ENCODE data around the gene TWF2. TPM values are rescaled to one million over a fixed set of nuclear protein-coding genes. Genes with fewer than 3 reads are reported as not detected.

Gene TWF2
- polyA plus RNA-seq, 1 donor from 2014 or later, result 61.7 TPM

- no peak overlapping the region for H2AFZ ChIP-seq (ENCODE audit: low read depth, low read length)
- H3K27me3 ChIP-seq (ENCODE audit: insufficient read depth, low read depth, low read length), result no peaks in the 10 kb centered on the region
- TF ChIP-seq MXI1 (conservative IDR thresholded peaks at IDR 0.05; ENCODE audit: poor library complexity, severe bottlenecking), result no peak
- TF ChIP-seq POLR2AphosphoS5 (IDR thresholded peaks at IDR 0.05), result no peak
- no peak for TF ChIP-seq RAD21 (conservative IDR thresholded peaks at IDR 0.05)
- no peak for TF ChIP-seq SMC3 (conservative IDR thresholded peaks at IDR 0.05; ENCODE audit: poor library complexity)
- TF ChIP-seq REST (IDR thresholded peaks at IDR 0.05; ENCODE audit: borderline replicate concordance), result no peak
- no peak for TF ChIP-seq TAF1 (IDR thresholded peaks at IDR 0.05; ENCODE audit: low read depth)
- peaks cover 3% of the 10 kb centered on the region for H3K36me3 ChIP-seq (ENCODE audit: insufficient read depth, low read length)
- H3K9me2 ChIP-seq (ENCODE audit: insufficient read depth, low read length), result no peaks in the 10 kb centered on the region
- no peaks in the 10 kb centered on the region for H3F3A ChIP-seq (ENCODE audit: insufficient read depth, low read length, poor library complexity, severe bottlenecking)
- H4K20me1 ChIP-seq (ENCODE audit: insufficient read depth), result no peaks in the 10 kb centered on the region
- H3K4me2 ChIP-seq (ENCODE audit: low read length), result no peak overlapping the region
- H3K4me3 ChIP-seq (ENCODE audit: low read length), result no peak overlapping the region
- H3K9ac ChIP-seq (ENCODE audit: low read length), result no peak overlapping the region
- no peak overlapping the region for H3K27ac ChIP-seq (ENCODE audit: low read length)
- H3K9me3 ChIP-seq (ENCODE audit: low read length), result no peaks in the 10 kb centered on the region
- no peaks in the 10 kb centered on the region for H3K79me2 ChIP-seq (replicated peaks; ENCODE audit: insufficient read depth, low read length)
Observed at GRCh38 chr3:52205727-52206372, 33.1 kb downstream of the TWF2 start.

GRCh38 chr3:52204337-52205073 lies 34.5 kb downstream of the TWF2 start:
- H3K27me3 ChIP-seq (ENCODE audit: insufficient read depth, low read depth, low read length), result no peaks in the 10 kb centered on the region
- H3K36me3 ChIP-seq (ENCODE audit: insufficient read depth, low read length), result no peaks in the 10 kb centered on the region
- H3K4me3 ChIP-seq (ENCODE audit: low read length), result no peak overlapping the region
- no peaks in the 10 kb centered on the region for H4K20me1 ChIP-seq (ENCODE audit: insufficient read depth)
- no peaks in the 10 kb centered on the region for H3F3A ChIP-seq (ENCODE audit: insufficient read depth, low read length, poor library complexity, severe bottlenecking)
- no peak overlapping the region for H3K27ac ChIP-seq (ENCODE audit: low read length)
- H3K79me2 ChIP-seq (replicated peaks; ENCODE audit: insufficient read depth, low read length), result no peaks in the 10 kb centered on the region
- no peak for TF ChIP-seq EP300 (conservative IDR thresholded peaks at IDR 0.05; ENCODE audit: poor library complexity, severe bottlenecking)
- TF ChIP-seq POLR2AphosphoS5 (IDR thresholded peaks at IDR 0.05), result no peak
- no peak for TF ChIP-seq SMC3 (conservative IDR thresholded peaks at IDR 0.05; ENCODE audit: poor library complexity)
- no peak for TF ChIP-seq CTCF (IDR thresholded peaks at IDR 0.05; ENCODE audit: poor library complexity, severe bottlenecking)
- TF ChIP-seq RAD21 (conservative IDR thresholded peaks at IDR 0.05), result no peak
- TF ChIP-seq MXI1 (conservative IDR thresholded peaks at IDR 0.05; ENCODE audit: poor library complexity, severe bottlenecking), result no peak
- no peak for TF ChIP-seq REST (IDR thresholded peaks at IDR 0.05; ENCODE audit: borderline replicate concordance)
- no peak for TF ChIP-seq EZH2 (IDR thresholded peaks at IDR 0.05; ENCODE audit: borderline replicate concordance, insufficient read depth, low read length, poor library complexity, severe bottlenecking)
- no peak for TF ChIP-seq TAF1 (IDR thresholded peaks at IDR 0.05; ENCODE audit: low read depth)
- no peak overlapping the region for H3K9ac ChIP-seq (ENCODE audit: low read length)
- H2AFZ ChIP-seq (ENCODE audit: low read depth, low read length), result no peak overlapping the region
- no peak overlapping the region for H3K4me2 ChIP-seq (ENCODE audit: low read length)
- no peaks in the 10 kb centered on the region for H3K9me3 ChIP-seq (ENCODE audit: low read length)
- H3K9me2 ChIP-seq (ENCODE audit: insufficient read depth, low read length), result no peaks in the 10 kb centered on the region

Data from neural cell (in vitro differentiated cells).